MM.1S (cell line): Measurements from ENCODE around the gene CA5B.

ENCODE experiments used
- EZH2phosphoT487 ChIP-seq: fragments of 300-600 bp; sonication (generic); IDR thresholded peaks from 2 replicates; pipeline ENCODE4 v1.6.1; 2018; ENCODE audit warnings: antibody characterized with exemption, low read length
- TF ChIP-seq, protein P1 (sequence below): fragments of 300-600 bp; sonication (generic); IDR thresholded peaks from 2 replicates; pipeline ENCODE4 v1.5.1; 2016; ENCODE audit warnings: antibody characterized with exemption, low read length, mixed read lengths

DNA sequence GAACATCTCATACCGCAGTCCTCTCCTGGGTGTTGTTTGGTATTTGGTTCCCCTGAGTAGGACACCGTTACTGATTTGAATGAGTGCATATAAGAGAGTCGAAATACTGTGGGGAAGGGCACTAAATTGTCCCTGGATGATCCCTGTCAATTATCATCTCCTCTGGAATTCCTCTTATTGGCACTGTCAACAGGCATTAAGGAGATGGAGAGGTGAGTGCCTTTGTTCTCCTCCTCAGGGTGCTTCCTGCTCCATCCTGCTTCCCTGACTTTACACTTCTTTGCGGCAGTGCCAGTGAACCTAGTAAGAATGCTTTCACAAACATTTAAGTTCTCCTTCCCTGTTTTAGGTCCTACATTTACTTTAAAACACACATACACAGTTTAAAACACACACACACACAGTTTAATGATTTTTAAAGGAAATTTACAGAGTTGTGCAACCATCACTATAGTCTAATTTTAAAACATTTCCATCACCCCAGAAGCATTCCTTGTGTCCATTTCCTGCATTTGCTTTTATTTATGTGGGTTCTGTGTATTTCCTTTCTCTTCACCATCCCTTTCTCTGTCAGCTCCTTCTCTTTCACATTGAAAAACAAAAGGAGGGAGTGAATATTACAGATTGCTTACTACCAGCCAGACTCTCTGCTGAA, 31.4 kb downstream of the CA5B start:
- TF ChIP-seq, protein P1, sequence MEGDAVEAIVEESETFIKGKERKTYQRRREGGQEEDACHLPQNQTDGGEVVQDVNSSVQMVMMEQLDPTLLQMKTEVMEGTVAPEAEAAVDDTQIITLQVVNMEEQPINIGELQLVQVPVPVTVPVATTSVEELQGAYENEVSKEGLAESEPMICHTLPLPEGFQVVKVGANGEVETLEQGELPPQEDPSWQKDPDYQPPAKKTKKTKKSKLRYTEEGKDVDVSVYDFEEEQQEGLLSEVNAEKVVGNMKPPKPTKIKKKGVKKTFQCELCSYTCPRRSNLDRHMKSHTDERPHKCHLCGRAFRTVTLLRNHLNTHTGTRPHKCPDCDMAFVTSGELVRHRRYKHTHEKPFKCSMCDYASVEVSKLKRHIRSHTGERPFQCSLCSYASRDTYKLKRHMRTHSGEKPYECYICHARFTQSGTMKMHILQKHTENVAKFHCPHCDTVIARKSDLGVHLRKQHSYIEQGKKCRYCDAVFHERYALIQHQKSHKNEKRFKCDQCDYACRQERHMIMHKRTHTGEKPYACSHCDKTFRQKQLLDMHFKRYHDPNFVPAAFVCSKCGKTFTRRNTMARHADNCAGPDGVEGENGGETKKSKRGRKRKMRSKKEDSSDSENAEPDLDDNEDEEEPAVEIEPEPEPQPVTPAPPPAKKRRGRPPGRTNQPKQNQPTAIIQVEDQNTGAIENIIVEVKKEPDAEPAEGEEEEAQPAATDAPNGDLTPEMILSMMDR, result no peak
- no peak for TF ChIP-seq EZH2phosphoT487
